ENCODE measurements around the gene COX7C.

DNA sequence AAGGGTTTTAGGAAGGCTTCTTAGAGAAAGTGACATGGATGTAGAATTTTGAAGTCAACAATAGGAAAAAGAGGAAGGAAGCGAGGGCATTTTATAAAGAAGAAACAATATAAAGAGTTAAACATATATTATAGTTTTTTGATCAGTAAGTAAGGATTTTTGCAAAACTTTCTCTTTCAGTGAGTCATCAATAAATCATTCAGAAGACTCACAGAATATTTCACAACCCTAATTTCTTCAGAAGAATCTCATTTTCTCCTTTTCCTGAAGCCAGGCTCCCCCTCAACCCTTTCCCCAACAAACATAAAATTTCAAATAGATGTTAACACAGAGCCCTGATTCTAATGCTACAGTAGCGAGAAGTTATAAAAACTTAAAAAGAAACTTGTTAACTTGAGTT, 4.3 kb upstream of the COX7C start:
- TF ChIP-seq EZH2 (IDR thresholded peaks at IDR 0.05) = no peak
- no peak for TF ChIP-seq POLR2AphosphoS5 (IDR thresholded peaks at IDR 0.05; ENCODE audit: borderline replicate concordance, low read depth, low read length)
